GM23248 (cell line): ENCODE measurements around the gene IQSEC1.

Source experiments
- EZH2 ChIP-seq: fragments of 200-600 bp; sonication (generic); IDR thresholded peaks from 2 replicates; pipeline ENCODE4 v1.6.1; 2018; ENCODE audit warnings: antibody characterized with exemption, mild to moderate bottlenecking; ENCODE audit not compliant: insufficient read depth, poor library complexity, severe bottlenecking
- EZH2phosphoT487 ChIP-seq: fragments of 200-600 bp; sonication (generic); IDR thresholded peaks from 2 replicates; pipeline ENCODE4 v1.6.1; 2018; ENCODE audit warnings: antibody characterized with exemption, moderate library complexity, mild to moderate bottlenecking, low read depth; ENCODE audit not compliant: insufficient read depth

DNA sequence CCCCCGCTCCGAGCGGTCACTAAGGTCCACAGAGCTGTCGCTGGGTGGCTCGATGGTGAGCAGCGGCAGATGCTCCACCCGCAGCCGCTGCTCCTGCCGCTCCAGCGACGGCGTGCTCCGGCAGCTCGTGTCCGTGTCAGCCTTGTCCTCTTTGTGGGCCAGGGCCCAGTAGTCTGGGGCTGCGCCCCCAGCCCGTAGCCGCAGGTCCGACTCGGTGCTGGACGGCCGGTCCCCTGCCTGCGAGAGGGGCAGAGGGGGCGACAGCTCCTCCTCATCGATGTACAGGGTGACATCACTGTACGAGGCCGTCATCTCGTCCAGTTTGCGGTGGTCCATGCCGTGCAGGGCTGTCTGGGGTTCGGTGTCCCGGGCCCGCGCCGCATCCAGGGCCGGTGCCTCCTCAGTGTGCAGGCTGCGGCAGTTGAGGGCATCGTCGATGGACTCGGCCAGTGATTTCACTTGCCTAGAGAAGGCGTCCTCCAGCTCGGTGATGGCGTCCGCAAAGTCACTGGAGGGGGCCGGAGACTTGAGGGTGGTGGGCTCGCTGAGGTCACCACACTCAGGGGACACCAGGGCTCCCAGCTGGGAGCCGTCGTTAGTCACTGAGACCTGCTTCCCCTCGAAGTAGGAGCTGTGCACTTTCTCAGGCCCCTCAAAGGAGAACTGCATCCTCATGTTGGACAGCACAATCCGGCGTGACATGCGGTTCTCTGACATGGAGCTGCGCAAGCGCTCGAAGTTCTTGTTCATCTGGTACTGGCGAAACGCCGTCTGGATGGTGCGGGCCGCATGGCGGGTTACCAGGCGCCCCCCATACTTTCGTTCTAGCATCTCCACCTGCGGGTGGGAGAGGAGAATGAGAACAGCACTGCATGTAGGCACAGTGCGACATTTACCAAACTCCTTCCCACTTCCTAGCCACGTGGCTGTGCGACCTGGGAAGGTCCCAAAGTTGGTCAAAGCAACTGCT is 137.1 kb downstream of the IQSEC1 start:
- TF ChIP-seq EZH2: no peak
- no peak for TF ChIP-seq EZH2phosphoT487
